NCI-H1105 (cell line): Measurements from ENCODE around the gene CTTNBP2NL.
"Not testable (repeated sequence)": the region's sequence is repeated elsewhere in the genome, so short reads cannot be mapped to it uniquely, and the experiment has no call there.

Experiments used
- DNase-seq: peaks from one replicate; lab custom pipeline; 2025; lab: John Stamatoyannopoulos, UW

CTTNBP2NL gene

DNA sequence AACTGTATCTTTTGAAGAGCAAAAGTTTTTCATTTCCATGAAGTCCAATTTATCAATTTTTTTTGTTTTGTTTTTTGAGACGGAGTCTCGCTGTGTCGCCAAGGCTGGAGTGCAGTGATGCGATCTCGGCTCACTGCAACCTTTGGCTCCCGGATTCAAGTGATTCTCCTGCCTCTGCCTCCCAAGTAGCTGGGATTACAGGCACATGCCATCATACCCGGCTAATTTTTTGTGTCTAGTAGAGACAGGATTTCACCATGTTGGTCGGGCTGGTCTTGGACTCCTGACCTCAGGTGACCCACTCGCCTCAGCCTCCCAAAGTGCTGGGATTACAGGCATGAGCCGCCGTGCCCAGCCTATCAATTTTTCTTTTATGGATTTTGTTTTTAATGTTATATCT is 27.7 kb downstream of the CTTNBP2NL start:
- DNase-seq = not testable (repeated sequence)

DNA sequence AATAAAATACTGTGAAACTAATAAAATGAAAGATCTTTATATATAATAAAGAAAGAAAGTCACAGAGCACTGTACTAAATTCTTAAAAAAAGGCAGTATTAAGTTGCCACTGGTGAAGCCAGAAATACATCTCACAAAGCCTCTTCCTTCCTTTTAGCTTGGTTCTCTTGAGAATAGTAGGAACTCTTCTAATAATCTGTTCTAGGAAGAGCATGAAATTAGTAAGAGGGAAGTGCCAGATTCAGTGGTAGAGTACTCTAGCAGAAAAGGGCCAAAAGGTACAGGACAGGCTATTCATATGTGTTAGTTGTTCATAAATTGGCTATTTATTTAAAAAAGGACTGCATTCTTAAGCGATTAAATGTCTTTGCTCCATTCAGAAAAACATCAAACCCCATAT is 33.7 kb downstream of the CTTNBP2NL start:
- no peak for DNase-seq

GRCh38 chr1:112431038-112431437 is 35.0 kb downstream of the CTTNBP2NL start:
- DNase-seq = no peak

DNA sequence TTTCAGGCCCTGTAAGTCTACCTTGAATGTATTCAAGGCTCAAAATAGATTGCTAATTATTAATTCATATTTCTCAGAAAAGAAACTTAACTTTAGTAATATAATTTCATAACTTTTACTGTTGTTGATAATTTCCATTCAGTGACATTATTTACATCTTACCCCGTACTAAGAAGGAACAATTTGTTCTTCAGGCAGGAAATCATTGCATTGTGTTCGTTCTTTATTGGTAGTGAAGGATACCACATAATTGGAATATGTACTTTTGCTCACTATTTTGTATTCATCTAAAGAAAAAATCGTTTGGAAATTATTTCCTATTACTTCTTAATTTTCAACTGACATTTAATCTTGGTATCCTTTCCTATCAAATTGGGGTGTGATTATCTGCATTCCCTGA is 39.4 kb downstream of the CTTNBP2NL start:
- no peak for DNase-seq

DNA sequence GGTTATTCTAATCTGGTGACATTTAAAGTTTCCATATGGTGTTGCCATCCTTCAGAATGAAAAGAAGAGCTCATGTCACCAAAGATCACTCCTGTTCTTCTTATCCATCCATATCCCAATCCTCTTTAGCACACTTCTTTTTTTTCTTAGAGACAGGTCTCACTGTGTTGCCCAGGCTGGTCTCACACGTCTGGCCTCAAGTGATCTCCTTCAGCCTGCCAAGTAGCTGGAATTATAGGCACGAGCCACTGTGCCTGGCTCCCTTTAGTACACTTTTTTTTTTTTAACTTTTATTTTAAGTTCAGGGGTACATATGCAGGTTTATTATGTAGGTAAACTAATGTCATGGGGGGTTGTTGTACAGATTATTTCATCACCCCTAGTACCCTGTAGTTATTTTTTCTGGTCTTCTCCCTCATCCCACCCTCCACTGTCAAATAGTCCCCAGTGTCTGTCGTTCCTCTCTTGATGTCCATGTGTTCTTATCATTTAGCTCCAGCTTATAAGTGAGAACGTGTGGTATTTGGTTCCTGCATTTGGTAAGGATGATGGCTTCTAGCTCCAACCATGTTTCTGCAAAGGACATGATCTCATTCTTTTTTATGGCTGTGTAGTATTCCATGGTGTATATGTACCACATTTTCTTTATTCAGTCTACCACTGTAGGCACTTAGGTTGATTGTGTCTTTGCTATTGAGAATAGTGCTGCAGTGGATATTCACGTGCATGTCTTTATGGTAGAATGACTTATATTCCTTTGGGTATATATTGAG is 40.6 kb downstream of the CTTNBP2NL start:
- DNase-seq = no peak

DNA sequence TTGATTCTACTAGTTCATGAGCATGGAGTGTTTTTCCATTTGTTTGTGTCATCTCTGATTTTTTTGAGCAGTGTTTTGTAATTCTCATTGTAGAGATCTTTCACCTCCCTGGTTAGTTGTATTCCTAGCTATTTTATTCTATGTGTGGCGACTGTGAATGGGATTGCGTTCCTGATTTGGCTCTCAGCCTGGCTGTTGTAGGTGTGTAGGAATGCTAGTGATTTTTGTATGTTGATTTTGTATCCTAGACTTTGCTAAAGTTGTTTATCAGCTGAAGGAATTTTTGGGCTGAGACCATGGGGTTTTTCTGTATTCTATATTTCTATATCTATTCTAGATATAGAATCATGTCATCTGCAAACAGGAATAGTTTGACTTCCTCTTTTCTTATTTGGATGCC is 42.1 kb downstream of the CTTNBP2NL start:
- not testable (repeated sequence) for DNase-seq

- no peak for DNase-seq
These were observed 43.6 kb downstream of the CTTNBP2NL start for GRCh38 chr1:112439592-112439991.

GRCh38 chr1:112440574-112440973 is 44.6 kb downstream of the CTTNBP2NL start:
- no peak for DNase-seq

DNA sequence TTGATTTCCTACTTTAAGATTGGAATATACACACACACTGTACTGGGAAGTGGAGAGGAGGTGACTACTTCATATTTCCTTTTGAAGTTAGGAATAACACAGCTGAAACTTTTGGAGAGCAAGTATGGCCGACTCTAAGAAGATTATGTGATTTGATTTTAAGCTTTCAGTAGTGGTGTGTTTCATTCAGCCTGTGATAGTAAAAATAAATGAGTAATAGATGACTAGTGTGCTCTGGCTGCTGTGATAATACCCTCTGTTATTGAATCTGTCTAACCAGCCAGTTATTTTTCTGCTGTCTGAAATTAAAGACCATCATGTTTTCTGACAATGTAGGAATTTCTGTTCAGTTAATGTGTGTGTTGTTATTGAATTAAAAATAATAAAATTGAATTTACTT is 48.3 kb downstream of the CTTNBP2NL start:
- DNase-seq = no peak

DNA sequence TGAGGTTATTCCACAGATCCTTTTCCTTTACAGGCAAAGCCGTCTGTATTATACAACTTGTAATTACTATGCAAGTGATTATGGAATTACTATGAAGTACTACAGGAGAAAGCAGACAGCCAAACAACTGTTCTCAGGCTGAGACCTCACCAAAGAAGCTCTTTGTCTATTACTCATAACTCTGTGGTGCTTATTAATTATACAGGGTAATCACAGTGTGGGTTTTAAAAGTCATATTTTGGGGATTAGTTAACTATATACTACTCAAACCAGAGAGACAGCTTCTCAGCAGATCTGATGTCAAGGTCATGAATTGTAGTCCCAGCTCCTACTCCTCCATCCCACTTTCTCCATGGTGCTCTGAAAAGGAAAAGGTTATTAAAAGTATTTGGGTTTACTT is 49.6 kb downstream of the CTTNBP2NL start:
- DNase-seq = no peak

GRCh38 chr1:112446411-112446810 is 50.4 kb downstream of the CTTNBP2NL start:
- no peak for DNase-seq

DNA sequence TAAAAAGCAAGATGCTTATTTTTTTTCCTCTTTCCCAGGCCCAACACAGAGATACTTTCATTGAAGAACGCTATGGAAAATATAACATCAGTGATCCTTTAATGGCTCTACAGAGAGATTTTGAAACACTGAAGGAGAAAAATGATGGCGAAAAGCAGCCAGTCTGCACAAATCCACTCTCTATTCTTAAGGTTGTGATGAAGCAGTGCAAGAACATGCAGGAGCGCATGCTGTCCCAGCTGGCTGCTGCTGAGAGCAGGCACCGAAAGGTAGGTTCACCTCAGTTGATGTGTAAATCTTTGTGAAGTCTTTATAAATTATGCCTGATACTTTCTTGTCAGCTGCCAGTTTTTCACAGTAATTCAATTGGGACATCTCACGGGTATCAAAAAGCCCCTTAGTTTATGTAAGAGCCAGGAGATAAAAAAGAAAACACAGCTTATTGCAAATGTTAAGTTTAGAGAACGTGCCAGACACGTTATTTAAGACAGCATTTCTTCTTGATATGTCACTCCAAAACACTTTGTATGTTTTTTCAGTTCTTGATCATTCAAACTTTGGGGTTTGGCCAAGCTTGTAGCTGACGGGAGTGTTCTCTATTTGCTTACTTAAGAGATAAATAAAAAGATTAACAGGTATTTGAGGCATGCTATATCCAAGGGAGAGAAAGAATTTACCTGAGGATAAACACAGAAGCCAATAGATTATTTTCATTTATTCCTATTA is 53.1 kb downstream of the CTTNBP2NL start:
- DNase-seq = no peak

DNA sequence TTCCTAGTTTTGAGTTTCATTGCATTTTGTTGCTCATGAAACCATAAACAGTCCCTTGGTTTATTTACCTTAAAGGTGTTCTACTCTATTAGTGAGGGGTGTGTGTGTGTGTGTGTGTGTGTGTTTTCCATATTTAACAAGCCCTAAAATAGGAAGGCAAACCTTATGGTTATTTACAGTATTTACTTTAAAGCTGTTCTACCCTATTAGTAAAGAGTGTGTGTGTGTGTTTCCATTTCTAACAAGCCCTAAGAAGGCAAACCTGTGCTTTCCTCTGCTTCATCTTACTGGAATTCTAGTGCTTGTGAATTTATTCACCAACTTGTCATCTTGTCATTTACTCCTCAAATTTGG is 53.6 kb downstream of the CTTNBP2NL start:
- no peak for DNase-seq

DNA sequence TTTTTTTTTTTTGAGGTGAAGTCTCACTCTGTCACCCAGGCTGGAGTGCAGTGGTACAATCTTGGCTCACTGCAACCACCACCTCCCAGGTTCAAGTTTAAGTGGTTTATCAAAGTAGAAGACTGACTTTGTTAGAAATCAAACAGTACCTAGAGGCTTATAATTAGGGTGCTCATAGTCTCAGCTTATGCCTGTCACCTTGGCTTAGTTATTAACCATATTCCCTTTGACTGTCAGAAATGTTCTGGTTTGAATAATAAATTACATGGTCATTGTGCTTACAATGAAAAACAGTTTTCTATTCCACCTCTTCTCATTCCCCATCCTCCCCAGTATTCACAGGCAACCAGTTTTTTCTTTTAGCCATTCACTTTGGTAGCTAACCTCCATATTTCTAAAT is 54.8 kb downstream of the CTTNBP2NL start:
- DNase-seq = no peak

GRCh38 chr1:112451301-112451700 is 55.3 kb downstream of the CTTNBP2NL start:
- not testable (repeated sequence) for DNase-seq

GRCh38 chr1:112453876-112454275 is 57.9 kb downstream of the CTTNBP2NL start:
- DNase-seq = no peak

DNA sequence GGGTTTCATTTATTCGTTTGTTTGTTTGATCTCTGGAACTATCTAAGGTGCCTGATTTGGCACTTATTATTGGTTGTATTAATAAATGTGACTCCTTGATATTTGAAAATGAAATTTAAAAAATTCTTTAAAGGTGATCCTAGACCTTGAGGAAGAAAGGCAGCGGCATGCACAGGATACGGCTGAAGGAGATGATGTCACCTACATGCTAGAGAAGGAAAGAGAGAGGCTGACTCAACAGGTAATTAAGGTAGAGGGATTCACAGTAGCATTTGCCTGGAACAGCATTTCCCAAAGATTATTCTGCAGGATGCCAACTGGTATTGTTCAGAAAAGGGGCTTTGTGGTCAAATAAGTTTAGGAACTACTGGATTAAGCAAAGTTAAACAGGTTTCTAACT is 58.3 kb downstream of the CTTNBP2NL start:
- no peak for DNase-seq

GRCh38 chr1:112457241-112457640 is 61.2 kb downstream of the CTTNBP2NL start:
- DNase-seq = no peak

DNA sequence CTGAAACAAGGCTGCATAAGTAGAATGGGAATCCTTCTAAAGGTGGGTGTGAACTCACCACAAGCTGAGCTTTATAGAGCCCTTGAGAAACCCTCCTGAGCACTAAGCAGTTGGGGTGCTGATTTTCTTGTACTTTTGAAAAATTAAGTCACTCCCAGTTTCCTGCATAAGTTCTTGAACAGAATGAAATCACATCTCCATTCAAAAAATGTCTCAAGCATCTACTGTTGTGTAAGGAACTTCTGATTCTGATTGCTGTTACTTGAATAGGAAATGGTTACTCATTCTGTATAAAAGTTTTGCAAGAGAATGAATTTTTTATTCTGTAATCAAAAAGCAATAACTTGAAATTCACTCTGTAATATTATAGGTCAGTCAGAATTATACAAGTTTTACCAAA is 61.9 kb downstream of the CTTNBP2NL start:
- no peak for DNase-seq

- DNase-seq = no peak
These were observed 62.7 kb downstream of the CTTNBP2NL start for GRCh38 chr1:112458756-112459155.

- no peak for DNase-seq
These were observed 64.6 kb downstream of the CTTNBP2NL start for GRCh38 chr1:112460615-112461014.

GRCh38 chr1:112461200-112461871 is 65.3 kb downstream of the CTTNBP2NL start:
- no peak for DNase-seq

- no peak for DNase-seq
These were observed 66.9 kb downstream of the CTTNBP2NL start for GRCh38 chr1:112462953-112463279.
